ENCODE measurements around the gene FOXE3. TPM values are rescaled to one million over a fixed set of nuclear protein-coding genes. Genes with fewer than 3 reads are reported as not detected.
"Not testable (repeated sequence)": the region's sequence is repeated elsewhere in the genome, so short reads cannot be mapped to it uniquely, and the experiment has no call there.

The FOXE3 gene
- total and polyA plus RNA-seq, 2 of the 8 experiments (the other 6 are each of a cell fraction or from before 2014, with no cell fraction given) = 0.18 TPM; not detected in 1

DNA sequence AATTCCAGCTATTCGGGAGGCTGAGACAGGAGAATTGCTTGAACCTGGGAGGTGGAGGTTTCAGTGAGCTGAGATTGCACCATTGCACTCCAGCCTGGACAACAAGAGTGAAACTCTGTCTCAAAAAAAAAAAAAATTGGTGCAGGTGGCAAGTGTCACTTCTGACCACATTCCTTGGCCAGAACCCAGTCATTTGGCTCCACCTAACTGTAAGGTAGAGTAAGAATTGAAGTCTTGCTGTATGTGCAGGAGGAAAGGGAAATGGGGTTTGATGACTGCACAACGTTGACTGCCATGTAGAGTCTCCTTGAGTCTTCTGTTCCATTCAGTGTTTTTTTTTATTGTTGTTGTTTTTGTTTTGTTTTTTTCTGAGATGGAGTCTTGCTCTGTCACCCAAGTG is 37.8 kb downstream of the FOXE3 start:
- H3K4ac ChIP-seq (replicated peaks; ENCODE audit: insufficient read length, low read depth, low read length); H3K9ac ChIP-seq (replicated peaks in 1 of 4; ENCODE audit: extremely low read depth in 1 of 4, low read depth in 3 of 4, low read length in 3 of 4); H2BK20ac ChIP-seq (ENCODE audit: low read length); H3K23me2 ChIP-seq (ENCODE audit: low read depth, low read length); H2BK15ac ChIP-seq (ENCODE audit: low read length); H2BK5ac ChIP-seq (ENCODE audit: low read depth, low read length); H3K9me3 ChIP-seq (ENCODE audit: insufficient read depth in 2 of 2, low read depth in 1 of 2, low read length in 1 of 2); H3K36me3 ChIP-seq (ENCODE audit: control insufficient read depth in 2 of 4, insufficient read depth in 4 of 4, low read length in 3 of 4); H3K79me2 ChIP-seq (ENCODE audit: control insufficient read depth in 1 of 2, insufficient read depth in 2 of 2, low read length in 2 of 2); FAIRE-seq; H3K27ac ChIP-seq (ENCODE audit: low read depth, low read length); H2AFZ ChIP-seq (ENCODE audit: low read length); H2BK12ac ChIP-seq (ENCODE audit: low read depth, low read length); H2BK120ac ChIP-seq (replicated peaks; ENCODE audit: low read depth, low read length); H4K91ac ChIP-seq (replicated peaks; ENCODE audit: insufficient read length, low read length); H3K23ac ChIP-seq (ENCODE audit: insufficient read length); DNase-seq (ENCODE audit: low read depth in 1 of 2, low spot score in 2 of 2); H3K79me1 ChIP-seq (ENCODE audit: low read depth, low read length); H4K5ac ChIP-seq (ENCODE audit: insufficient read length, low read depth, low read length); H2AK5ac ChIP-seq (ENCODE audit: low read depth, low read length); H3K14ac ChIP-seq (ENCODE audit: insufficient read length); H4K20me1 ChIP-seq (replicated peaks in 1 of 2; ENCODE audit: control insufficient read depth in 1 of 2, insufficient read depth in 2 of 2, low read length in 2 of 2); H3K4me2 ChIP-seq (ENCODE audit: insufficient read depth in 1 of 2, low read depth in 2 of 2, low read length in 2 of 2); H3K18ac ChIP-seq (ENCODE audit: extremely low read depth, low read length); H4K8ac ChIP-seq (ENCODE audit: extremely low read depth, insufficient read depth, low read length); H3K56ac ChIP-seq (replicated peaks; ENCODE audit: insufficient read length, low read depth, low read length); H3K4me3 ChIP-seq (ENCODE audit: extremely low read depth in 1 of 4, insufficient read depth in 2 of 4, low read depth in 3 of 4, low read length in 4 of 4); POLR2A ChIA-PET (ENCODE audit: partially characterized antibody): not testable (repeated sequence)
- CTCF ChIA-PET (ENCODE audit: partially characterized antibody) = interaction anchor here (0.8 to 3.3 kb wide), 11 partner anchors 9 to 248 kb away, joined by 3 to 14 read pairs (median 3); partner anchors contain the start of gene FOXD2
- peaks cover 29 to 36% (median 34%) of the 10 kb centered on the region in 4 experiments for H3K27me3 ChIP-seq (replicated peaks in 1 of 4; ENCODE audit: control insufficient read depth in 3 of 4, extremely low read depth in 1 of 4, insufficient read depth in 3 of 4, low read length in 3 of 4)
- WGBS, 2 experiments (ENCODE audit: extremely low coverage in 1 of 2, insufficient coverage in 1 of 2, insufficient read length in 1 of 2, insufficient replicate concordance in 2 of 2, low coverage in 1 of 2, low lambda C conversion rate in 2 of 2, missing lambda C conversion rate in 1 of 2) = 94% methylated on average over 2 of the region's 2 CpGs; no CpG with 5 or more reads in 1 of the 2 experiments
- H3K4me1 ChIP-seq (replicated peaks in 1 of 4; ENCODE audit: control insufficient read depth in 3 of 4, insufficient read depth in 4 of 4, low read length in 3 of 4) = peaks cover 0 to 19% (median 9%) of the 10 kb centered on the region in 4 experiments; a peak in 6 of 7 replicates

Data from H1 (cell line).